Heart right ventricle (tissue), 16 donors: Measurements from ENCODE around the gene KRTAP5-2. TPM values are rescaled to one million over a fixed set of nuclear protein-coding genes. Genes with fewer than 3 reads are reported as not detected.

Experiments
- ATAC-seq, 8 donors: fragments of 200-7000 bp; cut with Tn5 transposase; one replicate each; pipeline ENCODE4 v1.9.1; 2020; ENCODE audit warnings: mild to moderate bottlenecking in 8 of 8, moderate library complexity in 8 of 8, moderate number of reproducible peaks in 1 of 8
- DNase-seq, 2 donors: peaks; one replicate each; pipeline ENCODE4 v3.0.0-alpha.2; 2020
- H3K27ac ChIP-seq, 10 donors: fragments of 200-600 bp; sonication (generic) in 2 of 10; one replicate each; pipeline versions ENCODE4 v1.5.0 to v1.8.0; 2020 to 2022; ENCODE audit warnings: mild to moderate bottlenecking in 3 of 10
- H3K27me3 ChIP-seq, 7 donors: fragments of 200-600 bp; one replicate each; pipeline ENCODE4 v1.8.0; 2021 to 2022; ENCODE audit warnings: mild to moderate bottlenecking in 2 of 7
- H3K36me3 ChIP-seq, 9 donors: fragments of 200-600 bp; sonication (generic) in 1 of 9; one replicate each; pipeline versions ENCODE4 v1.5.0 to v1.8.0; 2020 to 2022; ENCODE audit warnings: mild to moderate bottlenecking in 2 of 9
- H3K4me1 ChIP-seq, 9 donors: fragments of 200-600 bp; sonication (generic) in 1 of 9; one replicate each; pipeline versions ENCODE4 v1.5.0 to v1.8.0; 2020 to 2022; ENCODE audit warnings: mild to moderate bottlenecking in 4 of 9
- H3K4me3 ChIP-seq, 10 donors: fragments of 200-600 bp; sonication (generic) in 2 of 10; one replicate each; pipeline versions ENCODE4 v1.5.0 to v1.8.0; 2020 to 2022; ENCODE audit warnings: mild to moderate bottlenecking in 7 of 10, moderate library complexity in 2 of 10
- H3K9me3 ChIP-seq, 11 donors: fragments of 200-600 bp in 10 of 11; sonication (generic) in 2 of 11; one replicate each; pipeline versions ENCODE4 v1.5.0 to v1.8.0; 2013 to 2022; ENCODE audit warnings: mild to moderate bottlenecking in 2 of 11, control low read depth in 1 of 11, moderate library complexity in 1 of 11
- WGBS, 2 donors: extraction: QIAGEN DNeasy Blood & Tissue Kit; methylation state at CpG; one replicate each; pipeline ENCODE4 v1.1.7; 2013; ENCODE audit warnings: inconsistent platforms in 1 of 2; 5-methylcytosine and 5-hydroxymethylcytosine counted together
- intact Hi-C, 10 donors: fragments of 100-400 bp; cut with DNase I; formaldehyde crosslinking; loops; one replicate each; pipeline versions ENCODE4 v1.11.1 to v1.14.2; 2022
- polyA plus RNA-seq, 2 donors: library from polyadenylated mRNA; stranded (reverse); fragments of 200-250 nt; gene quantifications; one replicate each; pipeline ENCODE4 v1.2.3, GENCODE V29; 2013
- total RNA-seq, 10 donors: library from RNA; stranded (reverse); fragmentation: NEBNext Ultra II Directional in 3 of 10; extraction: Animal tissue kit (Norgen Biotek cat#: 25700) in 3 of 10; gene quantifications; one replicate each; pipeline versions ENCODE4 v1.2.1 to v1.2.4, GENCODE V29; 2021 to 2023
- TF ChIP-seq, protein P1 (sequence below), 9 donors: fragments of 200-600 bp; sonication (generic) in 2 of 9; IDR thresholded peaks; one replicate each; pipeline versions ENCODE4 v1.5.0 to v1.8.0; 2021 to 2022; ENCODE audit warnings: antibody characterized with exemption in 9 of 9, mild to moderate bottlenecking in 5 of 9, moderate library complexity in 1 of 9
- donor health status: Arrhythmogenic right ventricular cardiomyopathy.
- donor health status: ischemic (EF 13 %, LVEDD 7.1; RV severe dilation, severe dysfunction).
- donor health status: healthy with polysubstance abuse.
- donor health status: DM: no; HTN: yes; CAD: no.
- donor health status: DM: no; HTN: no; CAD: no.
- donor health status: ischemic (EF 25% LVEDD 6.9; RV normal size, moderate dysfunction).
- donor health status: ischemic (EF 25% LVEDD 5.7; RV mildly dilated, moderate dysfunction).
- donor health status: healthy.
- donor health status: DM: yes; HTN: yes; CAD: no.
- donor health status: Ischemic cardiomyopathy.
- donor health status: ischemic (EF 35%, LVEDD 5.7; RV mildly dilated, moderate dysfunction).
- donor health status: nonischemic (EF 11% LVEDD 7.7; RV severe dilation, severe dysfunction).
- donor health status: DM: yes; HTN: yes; CAD: no.
- donor health status: PGD.
- donor health status: ischemic (EF 29% LVEDD 5.4; RV normal size, mild dysfunction).
- donor health status: nonischemic (EF 23%, LVEDD 6.1; RV moderate dilation, normal function).

Gene KRTAP5-2
- total and polyA plus RNA-seq, 12 donors, result 0.04 TPM; not detected in 11

DNA sequence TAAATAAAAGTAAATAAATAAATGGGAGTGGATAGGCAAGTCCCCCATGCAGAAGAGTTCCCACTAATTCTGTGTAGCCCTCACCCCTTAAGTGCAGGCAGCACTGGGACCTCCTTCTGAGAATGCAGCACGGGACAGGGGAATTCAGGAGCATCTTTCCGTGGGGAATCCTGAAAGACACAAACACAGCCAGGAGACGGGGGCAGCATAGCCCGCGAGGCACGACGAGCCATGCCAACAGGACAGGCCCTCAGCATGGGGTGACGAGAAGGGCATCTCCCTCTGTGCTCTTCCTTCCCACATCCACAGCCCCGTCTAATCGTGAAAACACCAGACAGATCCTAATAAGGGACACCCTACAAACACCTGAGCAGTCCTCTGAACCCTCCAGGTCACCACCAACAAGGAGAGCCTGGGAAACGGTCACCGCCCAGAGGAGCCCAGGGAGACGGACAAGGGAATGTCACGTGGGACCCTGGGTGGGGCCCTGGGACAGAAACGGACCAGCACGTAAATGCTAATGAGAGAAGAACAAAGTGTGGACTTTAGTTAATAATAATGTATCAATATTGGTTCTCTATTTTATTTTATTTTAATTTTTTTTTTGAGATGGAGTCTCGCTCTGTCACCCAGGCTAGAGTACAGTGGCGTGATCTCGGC is 38.3 kb upstream of the KRTAP5-2 start:
- DNase-seq (no peak), ATAC-seq (no peak)
- TF ChIP-seq, protein P1, sequence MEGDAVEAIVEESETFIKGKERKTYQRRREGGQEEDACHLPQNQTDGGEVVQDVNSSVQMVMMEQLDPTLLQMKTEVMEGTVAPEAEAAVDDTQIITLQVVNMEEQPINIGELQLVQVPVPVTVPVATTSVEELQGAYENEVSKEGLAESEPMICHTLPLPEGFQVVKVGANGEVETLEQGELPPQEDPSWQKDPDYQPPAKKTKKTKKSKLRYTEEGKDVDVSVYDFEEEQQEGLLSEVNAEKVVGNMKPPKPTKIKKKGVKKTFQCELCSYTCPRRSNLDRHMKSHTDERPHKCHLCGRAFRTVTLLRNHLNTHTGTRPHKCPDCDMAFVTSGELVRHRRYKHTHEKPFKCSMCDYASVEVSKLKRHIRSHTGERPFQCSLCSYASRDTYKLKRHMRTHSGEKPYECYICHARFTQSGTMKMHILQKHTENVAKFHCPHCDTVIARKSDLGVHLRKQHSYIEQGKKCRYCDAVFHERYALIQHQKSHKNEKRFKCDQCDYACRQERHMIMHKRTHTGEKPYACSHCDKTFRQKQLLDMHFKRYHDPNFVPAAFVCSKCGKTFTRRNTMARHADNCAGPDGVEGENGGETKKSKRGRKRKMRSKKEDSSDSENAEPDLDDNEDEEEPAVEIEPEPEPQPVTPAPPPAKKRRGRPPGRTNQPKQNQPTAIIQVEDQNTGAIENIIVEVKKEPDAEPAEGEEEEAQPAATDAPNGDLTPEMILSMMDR (IDR thresholded peaks at IDR 0.05), result no peak
- WGBS, 2 donors, result 88 to 89% methylated on average over 19 of the region's 19 CpGs
- intact Hi-C loops, result no loop called here
- no peaks in the 10 kb centered on the region for H3K36me3 ChIP-seq
- H3K27ac ChIP-seq, result no peak overlapping the region
- H3K27me3 ChIP-seq, result peaks cover 0 to 44% (median 29%) of the 10 kb centered on the region in 7 donors
- H3K9me3 ChIP-seq, result no peaks in the 10 kb centered on the region
- no peak overlapping the region for H3K4me3 ChIP-seq
- H3K4me1 ChIP-seq, result peaks cover 0 to 39% (median 15%) of the 10 kb centered on the region in 9 donors

DNA sequence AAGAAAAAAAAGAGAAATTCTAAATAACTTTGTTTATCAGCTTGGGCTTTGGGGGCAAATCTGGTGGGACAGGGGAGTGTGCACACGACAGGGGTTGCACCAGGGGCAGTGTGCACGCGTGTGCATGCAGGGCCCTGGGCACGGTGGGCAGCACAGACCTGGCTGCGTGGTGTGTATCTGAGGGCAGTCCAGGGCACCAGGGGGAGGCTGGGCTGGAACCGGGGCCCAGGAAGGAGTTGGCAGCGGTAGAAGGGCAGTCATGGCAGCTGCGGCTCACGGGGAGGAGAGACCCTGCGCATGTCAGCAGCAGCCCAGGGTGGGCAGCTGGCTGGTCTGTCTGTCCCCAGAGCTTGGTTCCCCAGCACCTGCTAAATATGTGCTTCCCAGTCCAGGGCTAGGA is 35.8 kb upstream of the KRTAP5-2 start:
- DNase-seq (no peak), ATAC-seq (no peak)
- Histone ChIP-seq H3K4me3 (no peak overlapping the region), H3K27me3 (peaks cover 0 to 50% (median 27%) of the 10 kb centered on the region in 7 donors), H3K4me1 (peaks cover 0 to 28% (median 7%) of the 10 kb centered on the region in 9 donors), H3K36me3 (no peaks in the 10 kb centered on the region), H3K27ac (no peak overlapping the region), H3K9me3 (no peaks in the 10 kb centered on the region)
- intact Hi-C loops, result no loop called here
- WGBS, 2 donors, result 83 to 89% methylated on average over 10 of the region's 10 CpGs
- TF ChIP-seq, protein P1 (IDR thresholded peaks at IDR 0.05), result no peak

DNA sequence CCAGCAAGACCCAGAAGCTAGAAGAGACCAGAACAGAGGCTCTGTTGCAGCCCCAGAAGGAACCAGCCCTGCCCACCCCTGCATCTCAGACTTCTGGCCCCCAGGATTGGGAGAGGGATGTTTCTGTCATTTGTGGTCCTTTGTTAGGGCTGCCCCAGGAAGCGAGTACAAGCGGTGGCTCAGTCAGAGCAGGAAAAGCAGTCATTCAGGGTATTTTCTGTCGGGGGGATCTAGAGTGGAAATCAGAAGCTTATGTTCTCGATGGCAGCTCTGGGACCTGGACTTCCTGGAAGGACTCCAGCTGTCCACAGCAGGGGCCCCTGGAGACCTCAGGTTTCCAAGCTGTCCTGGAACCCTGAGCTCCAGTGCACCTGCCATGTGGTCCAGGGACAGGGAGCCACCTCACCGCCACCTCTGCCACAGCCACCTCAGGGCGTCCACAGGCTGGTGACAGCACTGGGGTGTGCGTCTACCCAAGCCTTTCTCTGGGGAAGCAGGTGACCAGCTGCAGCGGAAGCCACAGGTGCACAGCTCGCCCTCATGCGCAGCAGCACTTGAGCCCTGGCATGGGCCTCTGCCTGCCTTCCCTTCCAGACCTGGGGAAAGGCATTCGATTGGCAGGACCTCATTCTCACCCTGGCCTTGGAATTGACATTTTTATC is 34.1 kb upstream of the KRTAP5-2 start:
- peaks cover 0 to 65% (median 31%) of the 10 kb centered on the region in 7 donors for H3K27me3 ChIP-seq
- H3K36me3 ChIP-seq, result no peaks in the 10 kb centered on the region
- DNase-seq (no peak), ATAC-seq (peak in 2 of 8 donors; percentile 18 to 22)
- H3K27ac ChIP-seq, result no peak overlapping the region
- no peak overlapping the region for H3K4me3 ChIP-seq
- TF ChIP-seq, protein P1 (IDR thresholded peaks at IDR 0.05), result no peak
- no peaks in the 10 kb centered on the region for H3K9me3 ChIP-seq
- WGBS, 2 donors, result 45 to 56% methylated on average over 11 of the region's 11 CpGs
- H3K4me1 ChIP-seq, result peaks cover 0 to 21% (median 4%) of the 10 kb centered on the region in 9 donors
- intact Hi-C loops, result no loop called here

DNA sequence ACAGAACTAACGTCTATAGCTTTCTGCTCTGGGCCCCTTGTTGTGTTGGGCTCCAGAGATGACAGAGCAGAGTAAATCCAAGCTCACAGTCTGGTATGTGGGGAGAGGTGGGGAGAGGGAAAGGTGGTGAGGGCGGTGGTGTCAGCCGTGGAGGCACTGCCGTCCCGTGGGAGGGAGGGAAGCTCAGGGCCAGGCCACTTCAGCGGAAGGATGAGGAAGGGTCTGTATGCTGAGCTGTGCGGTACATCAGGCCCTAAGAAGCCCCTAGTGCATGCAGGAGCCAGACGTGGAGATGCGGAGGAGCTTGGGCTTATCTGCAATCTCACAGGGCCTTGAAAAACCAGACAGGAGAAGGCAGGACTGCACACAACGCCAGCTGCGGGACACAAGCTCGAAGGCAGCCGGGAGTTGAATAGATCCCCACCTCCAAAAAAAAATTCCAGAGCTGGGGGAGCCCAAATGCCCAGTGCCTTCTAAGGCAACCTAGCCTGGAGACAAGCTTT is 33.0 kb upstream of the KRTAP5-2 start:
- intact Hi-C loops, result no loop called here
- H3K27ac ChIP-seq, result no peak overlapping the region
- no peaks in the 10 kb centered on the region for H3K36me3 ChIP-seq
- 63 to 67% methylated on average over 13 of the region's 13 CpGs for WGBS, 2 donors
- no peaks in the 10 kb centered on the region for H3K9me3 ChIP-seq
- H3K4me3 ChIP-seq, result no peak overlapping the region
- TF ChIP-seq, protein P1 (IDR thresholded peaks at IDR 0.05), result no peak
- H3K27me3 ChIP-seq, result peaks cover 0 to 71% (median 31%) of the 10 kb centered on the region in 7 donors
- peaks cover 0 to 21% (median 4%) of the 10 kb centered on the region in 9 donors for H3K4me1 ChIP-seq
- ATAC-seq (no peak), DNase-seq (no peak)
